Activated B cell treated with CpG ODN at 0.5 μM for 24 hours (primary cell): Measurements from ENCODE around the gene CNOT4. TPM values are rescaled to one million over a fixed set of nuclear protein-coding genes. Genes with fewer than 3 reads are reported as not detected.

ENCODE experiments used
- ATAC-seq: fragments of 200-7000 bp; cut with Tn5 transposase; one replicate; pipeline ENCODE4 v1.10.0; 2021; ENCODE audit warnings: low read depth, mild to moderate bottlenecking, moderate library complexity
- CTCF ChIA-PET: fragments of 350-600 bp; sonication (Branson Sonifier 250); formaldehyde crosslinking; loops from one replicate; lab custom pipeline; 2021; ENCODE audit warnings: antibody characterized with exemption; lab: Charles Lee
- POLR2A ChIA-PET: fragments of 350-600 bp; sonication (Branson Sonifier 250); formaldehyde crosslinking; loops from one replicate; lab custom pipeline; 2021; ENCODE audit warnings: antibody characterized with exemption; lab: Charles Lee
- DNase-seq: peaks from one replicate; pipeline ENCODE4 v3.0.0; 2022
- H3K27ac Mint-ChIP-seq: one replicate; pipeline ENCODE4 v1.8.0; 2020; ENCODE audit warnings: mixed read lengths
- H3K27me3 Mint-ChIP-seq: one replicate; pipeline ENCODE4 v1.8.0; 2021; ENCODE audit warnings: mixed read lengths
- H3K36me3 Mint-ChIP-seq: one replicate; pipeline ENCODE4 v1.8.0; 2021; ENCODE audit warnings: low read depth, mixed read lengths
- H3K4me1 Mint-ChIP-seq: one replicate; pipeline ENCODE4 v1.8.0; 2021; ENCODE audit warnings: mixed read lengths
- H3K4me3 Mint-ChIP-seq: one replicate; pipeline ENCODE4 v1.8.0; 2020; ENCODE audit warnings: mild to moderate bottlenecking, mixed read lengths
- H3K9me3 Mint-ChIP-seq: one replicate; pipeline ENCODE4 v1.8.0; 2020; ENCODE audit warnings: mixed read lengths
- CTCF ChIP-seq: fragments of 200-600 bp; IDR thresholded peaks from one replicate; pipeline ENCODE4 v1.8.0; 2022; ENCODE audit warnings: antibody characterized with exemption, mild to moderate bottlenecking
- intact Hi-C: fragments of 100-400 bp; cut with micrococcal nuclease; formaldehyde crosslinking; loops from one replicate; pipeline ENCODE4 v1.15.1; 2024
- total RNA-seq: library from RNA; stranded (reverse); gene quantifications from 2 replicates; pipeline ENCODE4 v1.2.3, GENCODE V29; 2022

The CNOT4 gene
- total RNA-seq, 1 donor from 2014 or later: 36.8 TPM

- H3K36me3 Mint-ChIP-seq: no peaks in the 10 kb centered on the region
- H3K27ac Mint-ChIP-seq: no peak overlapping the region
- no peak for TF ChIP-seq CTCF
- CTCF ChIA-PET: no interaction called here
- DNase-seq: no peak
- intact Hi-C loops: no loop called here
- ATAC-seq: no peak
- H3K27me3 Mint-ChIP-seq: no peaks in the 10 kb centered on the region
- H3K4me3 Mint-ChIP-seq: no peak overlapping the region
- H3K9me3 Mint-ChIP-seq: peaks cover 3% of the 10 kb centered on the region
- H3K4me1 Mint-ChIP-seq: no peaks in the 10 kb centered on the region
- POLR2A ChIA-PET: no interaction called here
Measured at GRCh38 chr7:135518748-135519147, 8.8 kb upstream of the CNOT4 start.

GRCh38 chr7:135517060-135517459, 7.2 kb upstream of the CNOT4 start:
- ChIA-PET CTCF (no interaction called here), POLR2A (no interaction called here)
- no peak for ATAC-seq
- no peaks in the 10 kb centered on the region for H3K36me3 Mint-ChIP-seq
- intact Hi-C loops: no loop called here
- TF ChIP-seq CTCF: no peak
- no peak overlapping the region for H3K4me3 Mint-ChIP-seq
- no peak for DNase-seq
- no peaks in the 10 kb centered on the region for H3K4me1 Mint-ChIP-seq
- no peak overlapping the region for H3K27ac Mint-ChIP-seq
- no peaks in the 10 kb centered on the region for H3K9me3 Mint-ChIP-seq
- H3K27me3 Mint-ChIP-seq: no peaks in the 10 kb centered on the region

GRCh38 chr7:135514856-135515255, 5.0 kb upstream of the CNOT4 start:
- ChIA-PET POLR2A (no interaction called here), CTCF (no interaction called here)
- Mint-ChIP-seq H3K4me3 (no peak overlapping the region), H3K4me1 (no peaks in the 10 kb centered on the region), H3K27ac (no peak overlapping the region), H3K27me3 (no peaks in the 10 kb centered on the region), H3K36me3 (no peaks in the 10 kb centered on the region), H3K9me3 (no peaks in the 10 kb centered on the region)
- TF ChIP-seq CTCF: no peak
- no peak for ATAC-seq
- no peak for DNase-seq
- intact Hi-C loops: loop anchor here (5.0 kb wide), 1 partner anchor 1058 kb away; the partner anchor contains the start of gene AKR1B1

GRCh38 chr7:135512135-135512887, 2.4 kb upstream of the CNOT4 start:
- no peaks in the 10 kb centered on the region for H3K36me3 Mint-ChIP-seq
- H3K4me1 Mint-ChIP-seq: peaks cover 4% of the 10 kb centered on the region
- no peaks in the 10 kb centered on the region for H3K27me3 Mint-ChIP-seq
- no peak for TF ChIP-seq CTCF
- intact Hi-C loops: loop anchor here (1.0 to 5.0 kb wide), 2 partner anchors 133 to 1055 kb away; partner anchors contain the start of gene AKR1B1
- H3K9me3 Mint-ChIP-seq: no peaks in the 10 kb centered on the region
- ATAC-seq: no peak
- H3K27ac Mint-ChIP-seq: no peak overlapping the region
- DNase-seq: no peak
- ChIA-PET CTCF (interaction anchor here (0.6 kb wide), 1 partner anchor 133 kb away, joined by 4 read pairs; no protein-coding TSS in a partner anchor), POLR2A (no interaction called here)
- no peak overlapping the region for H3K4me3 Mint-ChIP-seq

GRCh38 chr7:135510592-135511183, 786 bp upstream of the CNOT4 start:
- TF ChIP-seq CTCF: no peak
- Mint-ChIP-seq H3K4me1 (peaks cover 10% of the 10 kb centered on the region), H3K27me3 (no peaks in the 10 kb centered on the region), H3K27ac (no peak overlapping the region), H3K36me3 (no peaks in the 10 kb centered on the region), H3K9me3 (no peaks in the 10 kb centered on the region), H3K4me3 (no peak overlapping the region)
- no peak for DNase-seq
- intact Hi-C loops: loop anchor here (1.0 to 5.0 kb wide), 9 partner anchors 47 to 1194 kb away; partner anchors contain the start of genes AGBL3, AKR1B1, BPGM and MTPN
- ATAC-seq: no peak
- CTCF ChIA-PET: interaction anchor here (1.0 kb wide), 1 partner anchor 134 kb away, joined by 6 read pairs; no protein-coding TSS in a partner anchor
- POLR2A ChIA-PET: interaction anchor here (0.5 kb wide), 1 partner anchor 45 kb away, joined by 3 read pairs; no protein-coding TSS in a partner anchor
